GM10847 (cell line): ENCODE data around the gene SAMD14.

Source experiments
- POLR2A ChIP-seq: IDR thresholded peaks from 2 replicates; pipeline ENCODE4 v1.6.1; 2011; ENCODE audit not compliant: insufficient read length; ENCODE audit errors: extremely low read depth

SAMD14 gene

DNA sequence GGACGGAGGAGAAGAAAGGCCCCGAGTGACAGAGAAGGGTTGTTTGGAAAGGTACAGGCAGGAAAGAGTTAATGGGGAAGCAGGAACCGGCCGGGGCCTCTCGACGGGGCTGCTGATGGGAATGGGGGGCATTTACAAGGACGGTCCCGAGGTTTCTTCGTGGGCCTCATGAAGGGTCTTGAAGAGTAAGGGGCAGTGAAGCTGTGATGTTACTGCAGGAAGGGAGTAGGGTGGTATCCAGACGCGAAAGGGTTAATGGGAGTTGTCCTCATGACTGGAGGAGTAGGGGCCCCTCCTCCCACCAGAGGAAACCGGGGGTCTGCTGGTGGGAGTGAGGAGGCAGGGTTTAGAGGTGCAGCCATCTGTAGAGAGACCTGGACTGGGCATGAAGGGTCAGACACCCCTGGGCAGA is 34.3 kb downstream of the SAMD14 start:
- TF ChIP-seq POLR2A: no peak

DNA sequence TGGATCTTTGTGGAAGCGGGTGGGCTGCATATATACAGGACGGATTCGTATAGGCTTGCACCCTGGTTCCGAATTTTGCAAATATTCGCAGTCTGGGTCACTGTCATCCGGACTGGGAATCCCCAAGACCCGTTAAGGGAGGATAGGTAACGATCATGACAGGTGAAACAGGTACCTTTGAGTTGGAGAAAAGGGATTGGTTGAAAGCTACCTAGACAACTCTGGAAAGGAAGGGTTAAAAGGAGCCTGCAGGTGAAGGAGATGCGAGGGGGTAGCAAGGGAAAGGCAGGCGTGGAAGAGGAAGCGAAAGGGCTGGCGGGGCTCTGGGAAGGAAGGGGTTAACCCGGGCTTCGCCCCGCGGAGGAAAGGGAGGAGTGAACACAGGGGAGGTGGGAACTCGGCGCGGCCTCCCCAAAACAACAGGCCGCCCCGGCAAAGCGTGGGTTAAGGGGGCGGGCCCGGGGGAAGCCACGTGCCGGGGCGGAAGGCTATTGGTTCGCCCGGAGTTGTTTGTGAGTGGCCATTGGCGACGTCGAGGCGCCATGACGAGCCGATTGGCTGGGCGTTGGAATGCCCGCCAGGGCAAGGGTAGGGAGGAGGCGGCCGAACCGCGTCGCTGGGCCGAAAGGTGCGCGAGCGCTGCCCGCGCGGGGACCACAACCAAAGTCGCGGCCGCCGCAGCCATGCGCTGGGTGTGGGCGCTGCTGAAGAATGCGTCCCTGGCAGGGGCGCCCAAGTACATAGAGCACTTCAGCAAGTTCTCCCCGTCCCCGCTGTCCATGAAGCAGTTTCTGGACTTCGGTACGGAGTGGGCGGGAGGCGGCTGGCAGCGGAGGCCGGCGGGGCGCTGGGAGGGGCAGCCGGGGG is 35.0 kb downstream of the SAMD14 start, which contains the start of gene PDK2:
PDK2 (plus strand) TSS at position 599 of the 867 bp plus-strand sequence; CDS start at position 684, 85 bp downstream.
- peak; percentile 28 for TF ChIP-seq POLR2A

DNA sequence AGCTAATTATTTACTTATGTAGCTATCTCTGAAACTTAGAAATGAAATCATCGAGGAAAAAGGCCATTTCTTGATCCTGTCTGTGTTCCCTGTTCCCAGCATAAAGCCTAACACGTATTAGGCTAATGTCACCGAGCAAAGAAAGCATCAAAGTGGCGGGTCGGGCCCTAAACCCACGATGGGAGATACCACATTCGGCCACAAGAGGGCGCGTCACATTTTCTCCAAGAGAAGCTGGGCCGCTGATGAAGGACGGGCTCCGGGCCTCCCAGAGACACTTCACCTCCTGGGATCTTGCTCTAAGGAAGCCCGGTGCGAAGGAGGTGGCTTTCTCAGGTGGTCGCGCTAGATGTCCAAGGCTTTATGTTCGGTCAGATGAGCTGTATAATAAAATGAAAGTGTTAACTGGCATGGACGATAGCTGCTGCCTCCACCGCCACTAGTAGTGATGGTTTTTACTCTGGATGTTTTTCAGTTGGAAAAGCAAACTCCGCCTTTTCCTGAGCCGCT is 35.7 kb downstream of the SAMD14 start:
- TF ChIP-seq POLR2A: no peak

DNA sequence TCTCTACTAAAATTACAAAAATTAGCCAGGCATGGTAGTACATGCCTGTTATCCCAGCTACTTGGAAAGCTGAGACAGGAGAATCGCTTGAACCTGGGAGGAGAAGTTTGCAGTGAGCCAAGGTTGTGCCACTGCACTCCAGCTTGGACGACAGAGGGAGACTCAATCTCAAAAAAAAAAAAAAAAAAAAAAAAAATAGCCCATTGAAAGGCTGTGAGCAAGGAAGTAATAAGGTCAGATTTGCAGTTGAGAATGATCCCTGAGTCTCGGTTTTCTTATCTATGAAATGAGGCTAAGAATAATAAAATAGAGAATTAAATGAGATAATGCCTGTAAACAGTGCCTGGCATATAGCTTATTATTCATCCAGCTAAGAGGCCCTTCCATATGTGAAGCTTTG is 36.2 kb downstream of the SAMD14 start:
- TF ChIP-seq POLR2A: no peak

DNA sequence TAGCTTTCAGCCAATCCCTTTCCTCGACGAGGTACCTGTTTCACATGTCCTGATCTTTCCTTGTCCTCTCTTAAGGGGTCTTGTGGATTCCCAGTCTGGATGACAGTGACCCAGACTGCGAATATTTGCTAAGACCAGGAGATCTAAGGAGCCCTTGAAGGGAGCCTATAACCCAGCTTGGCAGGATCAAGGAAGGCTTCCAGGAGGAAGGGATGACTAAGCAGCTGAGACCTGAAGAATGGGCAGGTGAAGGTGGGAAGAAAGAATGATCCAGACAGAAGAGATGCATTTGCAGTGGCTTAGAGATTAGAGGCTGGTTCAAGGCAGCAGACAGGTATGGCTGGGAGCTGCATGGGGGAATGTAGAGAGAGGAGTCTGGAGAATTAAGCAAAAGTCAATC is 36.7 kb downstream of the SAMD14 start:
- TF ChIP-seq POLR2A: no peak

DNA sequence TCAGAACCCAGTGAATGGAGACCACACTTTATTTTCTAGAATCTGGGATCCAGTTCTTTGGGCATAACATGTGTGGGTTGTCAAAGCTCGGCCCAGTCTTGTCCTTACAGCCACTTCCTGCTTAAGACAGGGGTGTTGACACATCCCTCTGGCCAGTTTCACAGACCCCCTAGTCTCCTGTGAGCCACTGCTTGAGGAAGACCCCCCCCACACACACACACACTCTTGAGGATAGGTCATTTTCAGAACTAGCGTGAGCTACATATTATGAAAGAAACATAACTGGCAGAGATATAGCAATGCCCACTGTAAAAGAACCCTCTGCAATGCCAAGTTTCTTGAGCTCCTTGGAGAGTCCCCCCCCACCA is 38.1 kb downstream of the SAMD14 start:
- no peak for TF ChIP-seq POLR2A

DNA sequence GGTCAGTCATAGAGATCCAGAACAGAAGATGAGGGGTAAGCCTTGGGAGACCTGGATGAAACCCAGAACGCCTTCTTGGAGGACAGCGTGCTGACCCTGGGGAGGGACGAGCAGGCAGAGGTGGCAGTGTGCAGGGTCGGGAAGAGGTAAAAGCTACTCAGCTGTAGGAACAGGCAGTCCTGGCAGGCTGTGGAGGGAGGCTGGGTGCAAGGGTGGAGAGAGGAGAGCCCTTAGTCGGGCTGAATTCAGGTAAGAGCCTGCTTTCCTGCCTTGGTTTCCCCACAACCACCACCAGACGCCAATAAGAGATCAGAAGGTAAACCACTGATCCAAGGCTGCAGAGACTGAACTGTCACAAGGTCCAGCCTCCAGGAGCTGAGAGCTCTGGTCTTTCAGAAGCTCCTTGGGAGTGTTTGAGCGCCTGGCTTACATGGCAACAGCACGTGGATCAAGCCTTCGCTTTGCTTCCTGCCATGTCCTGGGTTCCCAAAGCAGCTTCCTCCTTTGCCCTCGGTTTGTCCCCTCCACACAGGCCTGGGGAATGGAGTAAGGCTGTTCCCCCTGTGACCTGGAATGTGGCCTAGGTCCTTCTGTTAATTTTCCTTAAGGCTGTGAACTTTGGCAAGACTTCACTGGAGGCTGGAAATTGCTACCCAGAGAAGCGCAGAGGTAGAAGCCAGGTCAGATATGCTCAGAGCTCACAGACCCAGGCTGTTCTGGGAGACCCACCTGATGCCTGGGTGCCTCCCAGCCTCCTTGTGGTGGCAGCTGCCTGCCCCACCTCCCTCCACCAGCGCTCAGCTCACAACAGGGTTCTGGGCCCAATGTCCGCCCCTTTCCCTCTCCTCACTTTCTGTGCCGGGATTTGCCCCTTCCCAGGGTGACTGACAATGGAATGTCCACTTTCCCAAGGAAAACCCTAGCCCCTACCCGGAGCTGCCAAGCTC is 38.7 kb downstream of the SAMD14 start:
- TF ChIP-seq POLR2A: no peak

DNA sequence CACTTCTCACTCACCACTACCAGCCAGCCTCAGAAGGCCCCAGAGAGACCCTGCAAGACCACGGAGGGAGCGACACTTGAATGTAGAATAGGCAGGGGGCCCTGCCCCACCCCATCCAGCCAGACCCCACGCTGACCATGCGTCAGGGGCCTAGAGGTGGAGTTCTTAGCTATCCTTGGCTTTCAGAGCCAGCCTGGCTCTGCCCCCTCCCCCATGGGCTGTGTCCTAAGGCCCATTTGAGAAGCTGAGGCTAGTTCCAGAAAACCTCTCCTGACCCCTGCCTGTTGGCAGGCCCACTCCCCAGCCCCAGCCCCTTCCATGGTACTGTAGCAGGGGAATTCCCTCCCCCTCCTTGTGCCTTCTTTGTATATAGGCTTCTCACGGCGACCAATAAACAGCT is 39.9 kb downstream of the SAMD14 start:
- TF ChIP-seq POLR2A: no peak

DNA sequence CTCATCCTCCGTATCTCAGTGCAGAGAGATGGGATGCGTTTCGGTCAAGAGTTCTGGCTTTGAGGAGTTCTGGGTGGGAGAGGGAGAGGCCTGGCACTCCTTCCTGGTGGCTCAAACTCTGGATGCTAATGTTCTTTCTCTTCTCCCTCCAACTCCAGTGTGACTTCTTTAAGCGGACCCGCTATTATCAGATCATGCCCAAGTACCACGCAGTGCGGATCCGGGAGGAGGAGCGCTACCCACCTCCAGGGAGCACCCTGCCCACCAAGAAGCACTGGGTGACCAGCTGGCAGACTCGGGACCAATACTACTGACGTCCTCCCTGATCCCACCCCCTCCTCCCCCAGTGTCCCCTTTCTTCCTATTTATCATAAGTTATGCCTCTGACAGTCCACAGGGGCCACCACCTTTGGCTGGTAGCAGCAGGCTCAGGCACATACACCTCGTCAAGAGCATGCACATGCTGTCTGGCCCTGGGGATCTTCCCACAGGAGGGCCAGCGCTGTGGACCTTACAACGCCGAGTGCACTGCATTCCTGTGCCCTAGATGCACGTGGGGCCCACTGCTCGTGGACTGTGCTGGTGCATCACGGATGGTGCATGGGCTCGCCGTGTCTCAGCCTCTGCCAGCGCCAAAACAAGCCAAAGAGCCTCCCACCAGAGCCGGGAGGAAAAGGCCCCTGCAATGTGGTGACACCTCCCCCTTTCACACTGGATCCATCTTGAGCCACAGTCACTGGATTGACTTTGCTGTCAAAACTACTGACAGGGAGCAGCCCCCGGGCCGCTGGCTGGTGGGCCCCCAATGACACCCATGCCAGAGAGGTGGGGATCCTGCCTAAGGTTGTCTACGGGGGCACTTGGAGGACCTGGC is 40.8 kb downstream of the SAMD14 start:
- no peak for TF ChIP-seq POLR2A

DNA sequence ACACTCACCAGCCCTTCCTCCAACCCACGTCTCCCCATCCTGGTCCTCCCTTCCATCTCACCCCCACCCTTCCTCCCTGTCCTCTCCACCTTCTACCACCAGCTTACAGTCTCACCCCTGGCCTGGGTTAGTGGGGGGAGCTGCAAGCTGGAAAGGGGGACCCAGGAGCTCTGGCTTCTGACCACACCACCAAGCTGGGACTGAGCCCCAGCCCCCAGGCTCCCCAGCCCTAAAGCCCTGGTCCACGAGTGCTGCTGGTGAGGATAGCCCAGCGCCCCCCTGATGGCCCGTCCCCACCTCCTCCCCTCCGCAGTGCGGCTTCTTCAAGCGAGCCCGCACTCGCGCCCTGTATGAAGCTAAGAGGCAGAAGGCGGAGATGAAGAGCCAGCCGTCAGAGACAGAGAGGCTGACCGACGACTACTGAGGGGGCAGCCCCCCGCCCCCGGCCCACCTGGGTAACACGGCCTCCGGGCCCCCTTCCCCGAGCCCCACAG is 42.0 kb downstream of the SAMD14 start:
- TF ChIP-seq POLR2A: no peak

DNA sequence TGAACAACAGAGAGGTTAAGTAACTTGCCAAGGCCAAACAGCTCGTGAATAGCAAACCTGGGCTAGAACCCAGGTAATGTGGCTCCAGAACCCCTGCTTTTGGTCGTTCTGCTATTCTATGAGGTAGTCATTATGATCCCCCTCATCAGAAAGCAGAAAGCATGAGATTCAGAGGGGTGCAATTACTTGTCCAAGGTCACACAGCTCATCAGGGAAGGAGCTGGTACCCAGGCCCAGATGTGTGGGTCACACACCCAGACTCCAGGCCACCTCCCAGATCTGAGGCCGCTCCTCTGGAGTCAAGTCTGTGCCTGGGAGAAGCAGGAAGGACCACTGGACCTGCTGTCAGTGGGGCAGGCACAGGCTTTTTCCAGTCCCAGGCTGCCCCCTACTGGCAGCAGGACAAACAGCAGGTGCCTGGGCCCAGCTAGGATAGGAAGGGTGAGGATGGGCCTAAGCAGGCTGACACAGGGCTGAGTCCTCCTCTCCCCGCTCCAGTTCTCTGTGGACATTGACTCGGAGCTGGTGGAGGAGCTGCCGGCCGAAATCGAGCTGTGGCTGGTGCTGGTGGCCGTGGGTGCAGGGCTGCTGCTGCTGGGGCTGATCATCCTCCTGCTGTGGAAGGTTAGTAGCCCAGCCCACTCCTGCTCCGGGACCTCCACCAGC is 42.6 kb downstream of the SAMD14 start:
- no peak for TF ChIP-seq POLR2A

DNA sequence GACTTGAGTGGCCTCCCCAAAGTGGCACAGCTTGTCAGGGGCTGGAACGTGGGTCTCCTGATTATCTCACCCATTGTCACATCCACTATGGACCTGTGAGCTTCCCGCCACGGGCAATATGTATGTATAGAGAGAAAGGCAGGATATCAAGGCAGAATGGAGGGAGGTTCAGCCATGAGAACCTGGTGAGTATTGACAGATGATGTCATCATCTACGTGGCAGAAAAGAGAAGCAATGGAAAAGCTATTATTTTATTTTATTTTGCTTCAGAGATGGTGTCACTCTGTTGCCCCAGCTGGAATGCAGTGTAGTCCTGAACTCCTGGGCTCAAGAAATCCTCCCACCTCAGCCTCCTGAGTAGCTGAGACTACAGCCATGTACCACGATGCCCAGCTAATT is 48.2 kb downstream of the SAMD14 start:
- TF ChIP-seq POLR2A: no peak

DNA sequence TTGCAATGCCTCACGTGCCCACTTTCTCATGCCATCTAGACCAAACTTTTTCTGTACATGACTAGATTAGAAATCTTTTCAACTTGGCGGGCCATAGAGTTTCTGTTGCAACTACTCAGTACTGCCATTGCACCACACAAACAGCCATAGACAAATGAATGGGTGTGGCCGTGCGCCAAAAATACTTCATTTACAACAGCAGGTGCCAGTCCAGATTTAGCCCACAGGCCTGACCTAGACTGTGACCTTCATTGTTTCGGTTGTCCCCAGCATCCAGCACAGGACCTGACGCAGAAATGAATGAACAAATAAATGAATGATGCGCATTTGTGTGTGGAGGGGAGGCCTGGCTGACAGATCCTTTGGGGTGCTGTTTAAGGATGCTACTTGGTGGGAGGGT is 49.1 kb downstream of the SAMD14 start:
- no peak for TF ChIP-seq POLR2A

DNA sequence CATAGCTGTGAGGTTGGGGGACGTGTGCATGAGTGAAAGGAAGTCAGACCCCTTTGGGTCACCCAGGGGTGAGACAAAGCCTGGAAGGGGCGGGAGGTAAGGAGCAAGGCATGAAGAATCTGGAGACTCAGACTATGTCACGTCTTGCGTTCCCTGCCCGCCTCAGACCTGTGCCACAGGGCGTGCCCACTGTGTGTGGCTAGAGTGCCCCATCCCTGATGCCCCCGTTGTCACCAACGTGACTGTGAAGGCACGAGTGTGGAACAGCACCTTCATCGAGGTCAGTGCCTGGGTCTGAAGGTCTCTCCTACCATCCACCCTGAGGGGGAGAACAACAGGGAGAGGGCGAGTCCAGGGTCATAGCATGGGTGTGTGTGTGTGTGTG is 49.9 kb downstream of the SAMD14 start:
- no peak for TF ChIP-seq POLR2A
